IMR-90 (cell line): ENCODE measurements around the gene ENPP7. TPM values are rescaled to one million over a fixed set of nuclear protein-coding genes. Genes with fewer than 3 reads are reported as not detected.

Experiments
- ATAC-seq: fragments of 200-7000 bp; cut with Tn5 transposase; 2 replicates; pipeline ENCODE4 v1.9.1; 2020; ENCODE audit warnings: low read depth, mild to moderate bottlenecking, moderate library complexity
- BruUV-seq: library from RNA; stranded (reverse); fragments of 400-500 nt; replicated peaks from 2 replicates; lab custom pipeline; 2021; lab: Mats Ljungman, UMichigan
- CTCF ChIA-PET: fragments of 300-600 bp; formaldehyde crosslinking; extraction: SDS; loops from one replicate; lab custom pipeline; 2021; ENCODE audit warnings: antibody characterized with exemption; lab: Yijun Ruan, JAX
- POLR2A ChIA-PET: fragments of 300-600 bp; sonication (Branson Sonifier 250); formaldehyde crosslinking; loops from one replicate; lab custom pipeline; 2022; ENCODE audit warnings: antibody characterized with exemption; ENCODE audit not compliant: unreplicated experiment; lab: Charles Lee
- DNase-seq: peaks from one replicate; pipeline ENCODE4 v3.0.0; 2013
- H2AFZ ChIP-seq: replicated peaks from 2 replicates; pipeline ENCODE3; 2013; ENCODE audit warnings: low read length, mild to moderate bottlenecking; ENCODE audit not compliant: poor library complexity
- H2AK5ac ChIP-seq: 2 replicates; pipeline ENCODE4 v1.6.1; 2013; ENCODE audit warnings: low read depth, low read length, inconsistent platforms
- H2AK9ac ChIP-seq: replicated peaks from 2 replicates; pipeline ENCODE3; 2013; ENCODE audit warnings: mild to moderate bottlenecking, low read depth, low read length, moderate library complexity; ENCODE audit not compliant: poor library complexity
- H2BK120ac ChIP-seq: 2 replicates; pipeline ENCODE4 v1.6.1; 2013; ENCODE audit warnings: low read depth, low read length, inconsistent platforms
- H2BK15ac ChIP-seq: 3 replicates; pipeline ENCODE4 v1.6.1; 2013; ENCODE audit warnings: low read depth, low read length, inconsistent platforms
- H2BK20ac ChIP-seq: 2 replicates; pipeline ENCODE4 v1.6.1; 2013; ENCODE audit warnings: low read depth, mild to moderate bottlenecking, inconsistent platforms, low read length, moderate library complexity
- H2BK5ac ChIP-seq: 2 replicates; pipeline ENCODE4 v1.6.1; 2013; ENCODE audit warnings: mild to moderate bottlenecking, low read depth, low read length, inconsistent platforms; ENCODE audit not compliant: poor library complexity, severe bottlenecking
- H3K14ac ChIP-seq: replicated peaks from 2 replicates; pipeline ENCODE4 v1.6.1; 2013; ENCODE audit warnings: low read depth, low read length, inconsistent platforms
- H3K18ac ChIP-seq: 2 replicates; pipeline ENCODE4 v1.6.1; 2013; ENCODE audit warnings: low read depth, low read length, control low read depth
- H3K23ac ChIP-seq: 2 replicates; pipeline ENCODE4 v1.6.1; 2013; ENCODE audit warnings: low read depth, low read length, inconsistent platforms
- H3K27ac ChIP-seq: 2 replicates; pipeline ENCODE4 v1.5.1; 2013; ENCODE audit warnings: mild to moderate bottlenecking, control low read depth, low read length; ENCODE audit not compliant: insufficient read depth
- H3K27me3 ChIP-seq: 2 replicates; pipeline ENCODE4 v1.6.1; 2013; ENCODE audit warnings: low read length; ENCODE audit not compliant: control insufficient read depth, insufficient read depth
- H3K36me3 ChIP-seq: 2 replicates; pipeline ENCODE4 v1.6.1; 2013; ENCODE audit warnings: low read length, mixed read lengths; ENCODE audit not compliant: control insufficient read depth, insufficient read depth
- H3K4ac ChIP-seq: 2 replicates; pipeline ENCODE4 v1.6.1; 2013; ENCODE audit warnings: low read depth, low read length, inconsistent platforms
- H3K4me1 ChIP-seq: 2 replicates; pipeline ENCODE4 v1.6.1; 2013; ENCODE audit warnings: low read length, mixed read lengths; ENCODE audit not compliant: control insufficient read depth, insufficient read depth
- H3K4me2 ChIP-seq: 2 replicates; pipeline ENCODE4 v1.6.1; 2013; ENCODE audit warnings: low read depth, mild to moderate bottlenecking, control low read depth, low read length, moderate library complexity
- H3K4me3 ChIP-seq: 2 replicates; pipeline ENCODE4 v1.5.1; 2013; ENCODE audit warnings: low read depth, mild to moderate bottlenecking, control low read depth, low read length, moderate library complexity; ENCODE audit not compliant: insufficient read depth
- H3K56ac ChIP-seq: 2 replicates; pipeline ENCODE4 v1.6.1; 2013; ENCODE audit warnings: low read length, inconsistent platforms; ENCODE audit not compliant: insufficient read depth; ENCODE audit errors: extremely low read depth
- H3K79me1 ChIP-seq, 2 experiments: 2 replicates each; pipeline ENCODE4 v1.6.1; 2013; ENCODE audit warnings: low read length in 2 of 2, inconsistent platforms in 1 of 2, low read depth in 1 of 2
- H3K9ac ChIP-seq: 2 replicates; pipeline ENCODE4 v1.6.1; 2013; ENCODE audit warnings: low read depth, low read length, control low read depth
- H3K9me1 ChIP-seq: 2 replicates; pipeline ENCODE4 v1.6.1; 2013; ENCODE audit warnings: low read length, inconsistent platforms; ENCODE audit not compliant: insufficient read depth
- H3K9me3 ChIP-seq: 2 replicates; pipeline ENCODE4 v1.6.1; 2013; ENCODE audit warnings: low read length; ENCODE audit not compliant: control insufficient read depth, insufficient read depth
- H4K20me1 ChIP-seq: 2 replicates; pipeline ENCODE4 v1.6.1; 2013; ENCODE audit warnings: low read length, inconsistent platforms; ENCODE audit not compliant: insufficient read depth
- H4K5ac ChIP-seq: 2 replicates; pipeline ENCODE4 v1.6.1; 2013; ENCODE audit warnings: mild to moderate bottlenecking, low read depth, low read length, control low read depth
- H4K8ac ChIP-seq, 2 experiments: 2 replicates each; pipeline ENCODE4 v1.6.1; 2013; ENCODE audit warnings: low read depth in 2 of 2, low read length in 2 of 2, control low read depth in 1 of 2, inconsistent platforms in 1 of 2
- H4K91ac ChIP-seq: 2 replicates; pipeline ENCODE4 v1.6.1; 2013; ENCODE audit warnings: low read depth, low read length, inconsistent platforms; ENCODE audit not compliant: insufficient read depth
- CEBPB ChIP-seq: IDR thresholded peaks from 2 replicates; pipeline ENCODE4 v1.6.1; 2012; ENCODE audit warnings: low read depth, low read length, improper control_type of control experiment
- CHD1 ChIP-seq: IDR thresholded peaks from 2 replicates; pipeline ENCODE4 v1.6.1; 2012; ENCODE audit warnings: low read depth, low read length, improper control_type of control experiment
- ELK1 ChIP-seq: fragments of 150-350 bp; IDR thresholded peaks from 2 replicates; pipeline ENCODE4 v1.6.1; 2016; ENCODE audit warnings: low read depth, mild to moderate bottlenecking, low read length, moderate library complexity, borderline replicate concordance
- MAFK ChIP-seq: IDR thresholded peaks from 2 replicates; pipeline ENCODE4 v1.6.1; 2012; ENCODE audit warnings: low read depth, low read length, improper control_type of control experiment
- MXI1 ChIP-seq: IDR thresholded peaks from 2 replicates; pipeline ENCODE4 v1.6.1; 2012; ENCODE audit warnings: low read depth, mild to moderate bottlenecking, low read length, moderate library complexity, borderline replicate concordance
- RCOR1 ChIP-seq: IDR thresholded peaks from 2 replicates; pipeline ENCODE4 v1.6.1; 2012; ENCODE audit warnings: mild to moderate bottlenecking, low read length, improper control_type of control experiment; ENCODE audit not compliant: insufficient replicate concordance
- SMC3 ChIP-seq: fragments of 150-350 bp; IDR thresholded peaks from 2 replicates; pipeline ENCODE4 v1.6.1; 2016; ENCODE audit warnings: low read depth, mild to moderate bottlenecking, antibody characterized with exemption, low read length, moderate library complexity
- WGBS, 2 experiments: methylation state at CpG; one replicate each; pipeline versions ENCODE4 v1.1.5 to v1.1.7; 2013; ENCODE audit warnings: missing lambda C conversion rate in 2 of 2; ENCODE audit not compliant: insufficient read length in 1 of 2; ENCODE audit errors: extremely low coverage in 2 of 2; 5-methylcytosine and 5-hydroxymethylcytosine counted together
- dilution Hi-C: fragments of 300-500 bp; cut with HindIII; formaldehyde crosslinking; loops from one replicate; pipeline ENCODE4 v1.14.3; 2018; ENCODE audit warnings: low sequenced_read_pairs; ENCODE audit not compliant: unreplicated experiment
- in situ Hi-C: fragments of 300-500 bp; cut with MboI; formaldehyde crosslinking; loops from 3 replicates; pipeline ENCODE4 v1.14.3; 2019; ENCODE audit warnings: low sequenced_read_pairs, inconsistent platforms, mixed read lengths
- intact Hi-C: fragments of 100-400 bp; cut with micrococcal nuclease; formaldehyde crosslinking; loops from 2 replicates; pipeline ENCODE4 v1.10.0; 2022
- polyA plus RNA-seq, 3 experiments: library from polyadenylated mRNA; depleted of rRNA; stranded (reverse); fragments of >200 nt; gene quantifications; 2 replicates each; pipeline ENCODE4 v1.2.3, GENCODE V29; 2012; ENCODE audit warnings: low replicate concordance in 1 of 3
- total RNA-seq: library from RNA; depleted of rRNA; stranded (reverse); fragments of >200 nt; gene quantifications from 2 replicates; pipeline ENCODE4 v1.2.3, GENCODE V29; 2012
- TF ChIP-seq, protein P1 (sequence below): fragments of 150-350 bp; IDR thresholded peaks from 2 replicates; pipeline ENCODE4 v1.6.1; 2017; ENCODE audit warnings: mild to moderate bottlenecking, antibody characterized with exemption, low read length, low read depth

Gene ENPP7
- total and polyA plus RNA-seq, 2 of the 4 experiments (the other 2 are of a cell fraction), result not detected

- Histone ChIP-seq H3K9me1 (no peaks in the 10 kb centered on the region), H3K9me3 (no peaks in the 10 kb centered on the region), H2BK15ac (no peak overlapping the region), H3K4me1 (no peaks in the 10 kb centered on the region), H4K5ac (no peak overlapping the region), H3K14ac (no peak overlapping the region), H3K23ac (no peak overlapping the region), H4K8ac (no peak overlapping the region), H2AFZ (no peak overlapping the region), H3K56ac (no peak overlapping the region), H3K4me3 (no peak overlapping the region), H2AK5ac (no peak overlapping the region), H3K27ac (no peak overlapping the region), H3K79me1 (no peaks in the 10 kb centered on the region), H3K4ac (no peak overlapping the region), H2AK9ac (no peak overlapping the region), H2BK5ac (no peak overlapping the region), H3K4me2 (no peak overlapping the region), H3K9ac (no peak overlapping the region), H4K91ac (no peak overlapping the region), H4K20me1 (no peaks in the 10 kb centered on the region), H3K27me3 (peaks cover 70% of the 10 kb centered on the region), H2BK120ac (no peak overlapping the region), H3K18ac (no peak overlapping the region), H3K36me3 (no peaks in the 10 kb centered on the region), H2BK20ac (no peak overlapping the region)
- no peak for ATAC-seq
- no peak for DNase-seq
- in situ Hi-C loops (no loop called here), dilution Hi-C loops (no loop called here), intact Hi-C loops (no loop called here)
- BruUV-seq, result no TSS peak
- ChIA-PET POLR2A (no interaction called here), CTCF (no interaction called here)
- TF ChIP-seq SMC3 (no peak), RCOR1 (no peak), CHD1 (no peak), CEBPB (no peak), ELK1 (no peak), MAFK (no peak), MXI1 (no peak)
- TF ChIP-seq, protein P1, sequence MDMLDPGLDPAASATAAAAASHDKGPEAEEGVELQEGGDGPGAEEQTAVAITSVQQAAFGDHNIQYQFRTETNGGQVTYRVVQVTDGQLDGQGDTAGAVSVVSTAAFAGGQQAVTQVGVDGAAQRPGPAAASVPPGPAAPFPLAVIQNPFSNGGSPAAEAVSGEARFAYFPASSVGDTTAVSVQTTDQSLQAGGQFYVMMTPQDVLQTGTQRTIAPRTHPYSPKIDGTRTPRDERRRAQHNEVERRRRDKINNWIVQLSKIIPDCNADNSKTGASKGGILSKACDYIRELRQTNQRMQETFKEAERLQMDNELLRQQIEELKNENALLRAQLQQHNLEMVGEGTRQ, result no peak
- 20% methylated on average over 1 of the region's 10 CpGs; no CpG with 5 or more reads in 1 of the 2 experiments for WGBS, 2 experiments
Observed at GRCh38 chr17:79741401-79741750, 10.6 kb downstream of the ENPP7 start.
